ENCODE results near the gene FIGN. TPM values are rescaled to one million over a fixed set of nuclear protein-coding genes. Genes with fewer than 3 reads are reported as not detected.

FIGN gene
- total RNA-seq, 1 donor from 2014 or later, result 41.1 TPM

DNA sequence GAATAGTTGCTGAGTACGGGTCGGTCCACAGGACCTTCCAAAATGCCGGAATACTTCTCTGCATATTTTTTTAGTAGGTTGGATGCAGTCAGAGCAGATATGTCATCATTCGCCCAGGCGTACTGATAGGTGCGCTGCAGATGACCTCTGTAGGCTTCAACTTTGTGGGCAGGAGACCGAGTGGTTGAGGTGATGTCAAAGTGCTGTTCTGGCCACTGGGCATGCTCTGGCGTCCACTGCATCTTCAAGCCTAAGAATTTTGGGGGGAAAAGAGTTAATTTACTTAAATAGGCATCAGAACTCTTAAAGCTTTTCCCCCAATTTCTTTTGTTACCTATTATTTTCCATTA is 124.3 kb downstream of the FIGN start:
- Histone ChIP-seq H2AFZ (replicated peaks) (no peak overlapping the region), H3K9ac (no peak overlapping the region), H3K36me3 (no peaks in the 10 kb centered on the region), H3F3A (ENCODE audit: low read depth) (peaks cover 8% of the 10 kb centered on the region), H3K4me1 (peaks cover 33% of the 10 kb centered on the region), H4K20me1 (ENCODE audit: low read depth) (peaks cover 6% of the 10 kb centered on the region), H3K27ac (no peak overlapping the region), H3K27me3 (no peaks in the 10 kb centered on the region), H3K4me2 (no peak overlapping the region), H3K79me2 (ENCODE audit: low read depth) (peaks cover 66% of the 10 kb centered on the region), H3K9me3 (ENCODE audit: low read depth) (no peaks in the 10 kb centered on the region), H3K4me3 (no peak overlapping the region)
- Mint-ChIP-seq H3K4me1 (peaks cover 32% of the 10 kb centered on the region), H3K27ac (no peak overlapping the region), H3K36me3 (peaks cover 30% of the 10 kb centered on the region), H3K9me3 (no peaks in the 10 kb centered on the region), H3K27me3 (ENCODE audit: insufficient read depth, low read depth) (no peaks in the 10 kb centered on the region), H3K4me3 (no peak overlapping the region)
- TF ChIP-seq, protein P1, sequence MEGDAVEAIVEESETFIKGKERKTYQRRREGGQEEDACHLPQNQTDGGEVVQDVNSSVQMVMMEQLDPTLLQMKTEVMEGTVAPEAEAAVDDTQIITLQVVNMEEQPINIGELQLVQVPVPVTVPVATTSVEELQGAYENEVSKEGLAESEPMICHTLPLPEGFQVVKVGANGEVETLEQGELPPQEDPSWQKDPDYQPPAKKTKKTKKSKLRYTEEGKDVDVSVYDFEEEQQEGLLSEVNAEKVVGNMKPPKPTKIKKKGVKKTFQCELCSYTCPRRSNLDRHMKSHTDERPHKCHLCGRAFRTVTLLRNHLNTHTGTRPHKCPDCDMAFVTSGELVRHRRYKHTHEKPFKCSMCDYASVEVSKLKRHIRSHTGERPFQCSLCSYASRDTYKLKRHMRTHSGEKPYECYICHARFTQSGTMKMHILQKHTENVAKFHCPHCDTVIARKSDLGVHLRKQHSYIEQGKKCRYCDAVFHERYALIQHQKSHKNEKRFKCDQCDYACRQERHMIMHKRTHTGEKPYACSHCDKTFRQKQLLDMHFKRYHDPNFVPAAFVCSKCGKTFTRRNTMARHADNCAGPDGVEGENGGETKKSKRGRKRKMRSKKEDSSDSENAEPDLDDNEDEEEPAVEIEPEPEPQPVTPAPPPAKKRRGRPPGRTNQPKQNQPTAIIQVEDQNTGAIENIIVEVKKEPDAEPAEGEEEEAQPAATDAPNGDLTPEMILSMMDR (IDR thresholded peaks at IDR 0.05), result no peak
- no peak for TF ChIP-seq EZH2 (IDR thresholded peaks at IDR 0.05)
- no peak for TF ChIP-seq EZH2phosphoT487 (IDR thresholded peaks at IDR 0.05)
- no peak for DNase-seq (ENCODE audit: low spot score)

DNA sequence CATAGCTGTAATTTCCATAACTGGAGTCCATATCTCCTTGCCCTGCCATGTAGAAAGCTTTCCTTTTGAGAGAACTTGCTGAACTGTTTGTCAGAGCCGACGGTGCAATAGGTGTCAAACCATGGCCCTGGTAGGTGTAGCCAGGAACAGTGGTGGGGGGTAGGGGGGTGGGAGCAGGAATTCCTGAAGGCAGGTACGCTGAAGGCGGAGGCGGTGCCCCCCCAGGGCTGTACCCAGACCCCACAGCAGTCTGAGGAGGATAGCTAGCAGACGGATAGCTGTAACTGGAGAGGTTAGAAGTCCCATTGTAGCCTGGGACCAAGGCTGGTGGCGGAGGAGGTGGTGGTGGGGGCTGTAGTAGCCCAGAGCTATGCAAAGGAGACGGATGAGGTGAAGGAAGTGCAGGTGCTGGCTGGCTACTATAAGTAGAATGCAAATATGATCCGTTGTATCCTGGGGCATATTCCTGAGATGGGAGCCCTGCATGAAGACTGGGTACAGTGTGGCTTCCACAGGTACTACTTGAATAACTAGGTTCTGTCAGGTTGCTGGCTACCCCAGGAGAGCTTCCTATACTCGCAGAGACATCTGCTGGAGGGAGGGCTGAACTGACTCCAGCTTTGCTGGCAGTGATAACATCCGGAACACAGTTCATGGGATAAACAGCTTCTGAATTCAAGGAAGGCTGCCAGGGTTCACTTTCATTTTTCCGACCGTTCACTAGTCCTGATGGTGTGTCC is 124.8 kb downstream of the FIGN start:
- Histone ChIP-seq H3F3A (ENCODE audit: low read depth) (peaks cover 13% of the 10 kb centered on the region), H3K4me3 (no peak overlapping the region), H3K36me3 (no peaks in the 10 kb centered on the region), H2AFZ (replicated peaks) (no peak overlapping the region), H3K9me3 (ENCODE audit: low read depth) (no peaks in the 10 kb centered on the region), H3K79me2 (ENCODE audit: low read depth) (peaks cover 62% of the 10 kb centered on the region), H3K27me3 (no peaks in the 10 kb centered on the region), H3K9ac (no peak overlapping the region), H3K4me1 (peaks cover 38% of the 10 kb centered on the region), H4K20me1 (ENCODE audit: low read depth) (peaks cover 9% of the 10 kb centered on the region), H3K4me2 (no peak overlapping the region), H3K27ac (no peak overlapping the region)
- Mint-ChIP-seq H3K9me3 (no peaks in the 10 kb centered on the region), H3K27me3 (ENCODE audit: insufficient read depth, low read depth) (no peaks in the 10 kb centered on the region), H3K4me3 (no peak overlapping the region), H3K36me3 (peaks cover 30% of the 10 kb centered on the region), H3K4me1 (peaks cover 38% of the 10 kb centered on the region), H3K27ac (peak overlapping the region; percentile 42)
- DNase-seq (ENCODE audit: low spot score), result peak; percentile 16
- TF ChIP-seq, protein P1 (IDR thresholded peaks at IDR 0.05), result peak; percentile 21
- no peak for TF ChIP-seq EZH2 (IDR thresholded peaks at IDR 0.05)

DNA sequence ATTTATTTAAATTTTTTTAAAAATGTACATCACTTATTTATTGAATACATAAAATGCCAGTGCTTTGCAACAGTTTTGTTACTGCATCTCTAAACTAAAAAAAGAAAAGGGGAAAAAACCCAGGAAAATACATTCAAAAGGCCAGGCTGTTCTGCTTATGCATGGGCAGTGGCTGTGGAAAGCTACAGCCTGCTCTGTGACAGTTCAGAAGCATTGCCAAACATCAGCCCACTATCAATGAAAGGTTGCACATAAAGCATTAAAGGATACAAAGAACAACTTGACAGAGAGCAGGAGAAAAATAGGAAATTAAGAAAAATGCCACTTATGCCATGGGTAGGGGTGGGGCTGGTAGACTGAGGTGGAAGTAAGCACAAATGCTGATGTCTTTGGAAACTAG is 128.2 kb downstream of the FIGN start:
- H3K9me3 Mint-ChIP-seq, result no peaks in the 10 kb centered on the region
- Histone ChIP-seq H3K4me3 (no peak overlapping the region), H3K27ac (no peak overlapping the region)

More for the DNA sequence above, 128.2 kb downstream of the FIGN start:
- no peak overlapping the region for H3K4me3 Mint-ChIP-seq
- Histone ChIP-seq H3K9me3 (ENCODE audit: low read depth) (no peaks in the 10 kb centered on the region), H3K4me1 (peaks cover 33% of the 10 kb centered on the region), H3K9ac (no peak overlapping the region), H3F3A (ENCODE audit: low read depth) (peaks cover 23% of the 10 kb centered on the region), H3K36me3 (no peaks in the 10 kb centered on the region), H3K4me2 (no peak overlapping the region), H3K27me3 (no peaks in the 10 kb centered on the region), H2AFZ (replicated peaks) (no peak overlapping the region), H3K79me2 (ENCODE audit: low read depth) (peaks cover 42% of the 10 kb centered on the region), H4K20me1 (ENCODE audit: low read depth) (peaks cover 15% of the 10 kb centered on the region)
- no peaks in the 10 kb centered on the region for H3K27me3 Mint-ChIP-seq (ENCODE audit: insufficient read depth, low read depth)
- H3K4me1 Mint-ChIP-seq, result peaks cover 50% of the 10 kb centered on the region
- H3K27ac Mint-ChIP-seq, result no peak overlapping the region
- peaks cover 30% of the 10 kb centered on the region for H3K36me3 Mint-ChIP-seq
- TF ChIP-seq, protein P1 (IDR thresholded peaks at IDR 0.05), result no peak
- TF ChIP-seq EZH2 (IDR thresholded peaks at IDR 0.05) (no peak), EZH2phosphoT487 (IDR thresholded peaks at IDR 0.05) (no peak)
- DNase-seq (ENCODE audit: low spot score), result no peak

All from neural progenitor cell (in vitro differentiated cells).